Vagina (tissue), 2 donors: ENCODE measurements around the gene RPS6KA5.

ENCODE experiments used
- POLR2AphosphoS5 ChIP-seq, 2 donors: sonication (generic); formaldehyde crosslinking; IDR thresholded peaks; one replicate each; pipeline ENCODE4 v1.9.0; 2017; ENCODE audit warnings: antibody characterized with exemption in 2 of 2, mild to moderate bottlenecking in 2 of 2, low read depth in 1 of 2; ENCODE audit not compliant: insufficient read depth in 1 of 2
- TF ChIP-seq, protein P1 (sequence below), 3 experiments: fragments of 450-650 bp in 2 of 3; fragments of 200-600 bp in 1 of 3; sonication (generic) in 1 of 3; IDR thresholded peaks; one replicate each; pipeline ENCODE4 v1.5.1; 2017 to 2019; ENCODE audit warnings: antibody characterized with exemption in 3 of 3, mild to moderate bottlenecking in 2 of 3, moderate library complexity in 2 of 3

DNA sequence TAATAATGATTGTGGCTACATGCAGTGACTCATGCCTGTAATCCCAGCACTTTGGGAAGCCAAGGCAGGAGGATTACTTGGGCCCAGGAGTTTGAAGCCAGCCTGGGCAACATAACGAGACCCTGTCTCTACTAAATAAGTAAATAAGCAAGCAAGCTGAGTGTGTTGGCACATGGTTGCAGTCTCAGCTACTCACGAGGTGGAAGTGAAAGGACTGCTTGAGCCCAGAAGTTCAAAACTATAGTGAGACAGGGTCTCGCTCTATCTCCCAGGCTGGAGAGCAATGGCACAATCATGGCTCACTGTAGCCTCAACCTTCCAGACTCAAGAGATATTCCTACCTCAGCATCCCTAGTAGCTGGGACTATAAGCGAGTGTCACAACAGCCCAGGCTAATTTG, 64.7 kb downstream of the RPS6KA5 start:
- TF ChIP-seq, protein P1, sequence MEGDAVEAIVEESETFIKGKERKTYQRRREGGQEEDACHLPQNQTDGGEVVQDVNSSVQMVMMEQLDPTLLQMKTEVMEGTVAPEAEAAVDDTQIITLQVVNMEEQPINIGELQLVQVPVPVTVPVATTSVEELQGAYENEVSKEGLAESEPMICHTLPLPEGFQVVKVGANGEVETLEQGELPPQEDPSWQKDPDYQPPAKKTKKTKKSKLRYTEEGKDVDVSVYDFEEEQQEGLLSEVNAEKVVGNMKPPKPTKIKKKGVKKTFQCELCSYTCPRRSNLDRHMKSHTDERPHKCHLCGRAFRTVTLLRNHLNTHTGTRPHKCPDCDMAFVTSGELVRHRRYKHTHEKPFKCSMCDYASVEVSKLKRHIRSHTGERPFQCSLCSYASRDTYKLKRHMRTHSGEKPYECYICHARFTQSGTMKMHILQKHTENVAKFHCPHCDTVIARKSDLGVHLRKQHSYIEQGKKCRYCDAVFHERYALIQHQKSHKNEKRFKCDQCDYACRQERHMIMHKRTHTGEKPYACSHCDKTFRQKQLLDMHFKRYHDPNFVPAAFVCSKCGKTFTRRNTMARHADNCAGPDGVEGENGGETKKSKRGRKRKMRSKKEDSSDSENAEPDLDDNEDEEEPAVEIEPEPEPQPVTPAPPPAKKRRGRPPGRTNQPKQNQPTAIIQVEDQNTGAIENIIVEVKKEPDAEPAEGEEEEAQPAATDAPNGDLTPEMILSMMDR (IDR thresholded peaks at IDR 0.05), result no peak
- no peak for TF ChIP-seq POLR2AphosphoS5 (IDR thresholded peaks at IDR 0.05; ENCODE audit: insufficient read depth in 1 of 2, low read depth in 1 of 2)
